ENCODE data around the gene NOS2.
"Not testable (repeated sequence)": the region's sequence is repeated elsewhere in the genome, so short reads cannot be mapped to it uniquely, and the experiment has no call there.

The NOS2 gene

GRCh38 chr17:27783440-27784350 is 16.6 kb downstream of the NOS2 start:
- DNase-seq (ENCODE audit: low read depth) = no peak

- DNase-seq (ENCODE audit: low read depth) = no peak
Observed at GRCh38 chr17:27782791-27783206, 17.5 kb downstream of the NOS2 start.

GRCh38 chr17:27780828-27781404 is 19.4 kb downstream of the NOS2 start:
- no peak for DNase-seq (ENCODE audit: low read depth)

- no peak for DNase-seq (ENCODE audit: low read depth)
Observed at GRCh38 chr17:27780092-27780827, 20.1 kb downstream of the NOS2 start.

- DNase-seq (ENCODE audit: low read depth) = no peak
Observed at GRCh38 chr17:27778183-27778582, 22.1 kb downstream of the NOS2 start.

- no peak for DNase-seq (ENCODE audit: low read depth)
Observed at GRCh38 chr17:27776882-27777624, 23.3 kb downstream of the NOS2 start.

- DNase-seq (ENCODE audit: low read depth) = no peak
Observed at GRCh38 chr17:27771586-27771985, 28.7 kb downstream of the NOS2 start.

- DNase-seq (ENCODE audit: low read depth) = no peak
Observed at GRCh38 chr17:27770877-27771276, 29.5 kb downstream of the NOS2 start.

GRCh38 chr17:27768858-27769410 is 31.4 kb downstream of the NOS2 start:
- no peak for DNase-seq (ENCODE audit: low read depth)

- no peak for DNase-seq (ENCODE audit: low read depth)
Observed at GRCh38 chr17:27766438-27766837, 33.9 kb downstream of the NOS2 start.

- no peak for DNase-seq (ENCODE audit: low read depth)
Observed at GRCh38 chr17:27765353-27765752, 35.0 kb downstream of the NOS2 start.

GRCh38 chr17:27764589-27764988 is 35.7 kb downstream of the NOS2 start:
- no peak for DNase-seq (ENCODE audit: low read depth)

- DNase-seq (ENCODE audit: low read depth) = no peak
Observed at GRCh38 chr17:27762527-27763305, 37.6 kb downstream of the NOS2 start.

- DNase-seq (ENCODE audit: low read depth) = not testable (repeated sequence)
Observed at GRCh38 chr17:27760931-27761330, 39.4 kb downstream of the NOS2 start.

GRCh38 chr17:27760069-27760885 is 40.1 kb downstream of the NOS2 start:
- peak; percentile 55 for DNase-seq (ENCODE audit: low read depth)

GRCh38 chr17:27759528-27759927 is 40.8 kb downstream of the NOS2 start:
- no peak for DNase-seq (ENCODE audit: low read depth)

GRCh38 chr17:27756467-27757371 is 43.6 kb downstream of the NOS2 start:
- DNase-seq (ENCODE audit: low read depth) = peak; percentile 31

GRCh38 chr17:27755706-27756466 is 44.4 kb downstream of the NOS2 start:
- DNase-seq (ENCODE audit: low read depth) = no peak

Data from activated T-helper 9 cell treated with anti-CD3 and anti-CD28 coated beads, Interleukin-2, amount 50 U/mL, for 16 hours (primary cell).